Nephron progenitor cell (in vitro differentiated cells): ENCODE results near the gene RHCG.

ENCODE experiments used
- DNase-seq: peaks from one replicate; pipeline ENCODE4 v3.0.0; 2021
- H3K27ac Mint-ChIP-seq: 2 replicates; pipeline ENCODE4 v1.8.0; 2021; ENCODE audit warnings: mild to moderate bottlenecking, moderate library complexity, mixed read lengths
- H3K27me3 Mint-ChIP-seq: 2 replicates; pipeline ENCODE4 v1.8.0; 2021; ENCODE audit warnings: mild to moderate bottlenecking, low read depth, mixed read lengths; ENCODE audit not compliant: poor library complexity
- H3K36me3 Mint-ChIP-seq: 2 replicates; pipeline ENCODE4 v1.8.0; 2021; ENCODE audit warnings: low read depth, mixed read lengths
- H3K4me1 Mint-ChIP-seq: 2 replicates; pipeline ENCODE4 v1.8.0; 2021; ENCODE audit warnings: mixed read lengths
- H3K4me3 Mint-ChIP-seq: 2 replicates; pipeline ENCODE4 v1.8.0; 2021; ENCODE audit warnings: mild to moderate bottlenecking, moderate library complexity, mixed read lengths
- H3K9me3 Mint-ChIP-seq: 2 replicates; pipeline ENCODE4 v1.8.0; 2021; ENCODE audit warnings: mild to moderate bottlenecking, moderate library complexity, mixed read lengths
- CTCF ChIP-seq: fragments of 200-600 bp; sonication (generic); IDR thresholded peaks from 2 replicates; pipeline ENCODE4 v1.5.0; 2021; ENCODE audit warnings: antibody characterized with exemption

The RHCG gene

GRCh38 chr15:89429986-89430385 is 66.4 kb downstream of the RHCG start:
- Mint-ChIP-seq H3K27ac (no peak overlapping the region), H3K27me3 (peaks cover 86% of the 10 kb centered on the region), H3K4me3 (no peak overlapping the region), H3K9me3 (no peaks in the 10 kb centered on the region), H3K4me1 (peaks cover 15% of the 10 kb centered on the region), H3K36me3 (no peaks in the 10 kb centered on the region)
- no peak for TF ChIP-seq CTCF
- DNase-seq, result no peak

GRCh38 chr15:89429023-89429422 is 67.4 kb downstream of the RHCG start:
- Mint-ChIP-seq H3K27me3 (peaks cover 92% of the 10 kb centered on the region), H3K27ac (no peak overlapping the region), H3K4me3 (no peak overlapping the region), H3K4me1 (peaks cover 7% of the 10 kb centered on the region), H3K9me3 (no peaks in the 10 kb centered on the region), H3K36me3 (no peaks in the 10 kb centered on the region)
- DNase-seq, result no peak
- no peak for TF ChIP-seq CTCF

GRCh38 chr15:89428246-89428645 is 68.1 kb downstream of the RHCG start:
- Mint-ChIP-seq H3K9me3 (no peaks in the 10 kb centered on the region), H3K27me3 (peaks cover 95% of the 10 kb centered on the region), H3K4me3 (no peak overlapping the region)

GRCh38 chr15:89426500-89426899 is 69.9 kb downstream of the RHCG start:
- no peaks in the 10 kb centered on the region for H3K9me3 Mint-ChIP-seq
- H3K27ac Mint-ChIP-seq, result no peak overlapping the region
- peaks cover 4% of the 10 kb centered on the region for H3K4me1 Mint-ChIP-seq
- peaks cover 100% of the 10 kb centered on the region for H3K27me3 Mint-ChIP-seq
- DNase-seq, result no peak
- H3K36me3 Mint-ChIP-seq, result no peaks in the 10 kb centered on the region
- no peak overlapping the region for H3K4me3 Mint-ChIP-seq
- no peak for TF ChIP-seq CTCF

More at GRCh38 chr15:89428246-89428645, 68.1 kb downstream of the RHCG start:
- H3K4me1 Mint-ChIP-seq, result peaks cover 4% of the 10 kb centered on the region
- no peaks in the 10 kb centered on the region for H3K36me3 Mint-ChIP-seq
- no peak for DNase-seq
- H3K27ac Mint-ChIP-seq, result no peak overlapping the region
- no peak for TF ChIP-seq CTCF

- no peak for DNase-seq
- no peak overlapping the region for H3K27ac Mint-ChIP-seq
- TF ChIP-seq CTCF, result no peak
- H3K4me3 Mint-ChIP-seq, result no peak overlapping the region
- no peaks in the 10 kb centered on the region for H3K9me3 Mint-ChIP-seq
- no peaks in the 10 kb centered on the region for H3K36me3 Mint-ChIP-seq
- H3K27me3 Mint-ChIP-seq, result peaks cover 100% of the 10 kb centered on the region
- no peaks in the 10 kb centered on the region for H3K4me1 Mint-ChIP-seq
Observed at GRCh38 chr15:89423981-89424380, 72.4 kb downstream of the RHCG start.
